ENCODE data around the gene DNAJA1.

The DNAJA1 gene

DNA sequence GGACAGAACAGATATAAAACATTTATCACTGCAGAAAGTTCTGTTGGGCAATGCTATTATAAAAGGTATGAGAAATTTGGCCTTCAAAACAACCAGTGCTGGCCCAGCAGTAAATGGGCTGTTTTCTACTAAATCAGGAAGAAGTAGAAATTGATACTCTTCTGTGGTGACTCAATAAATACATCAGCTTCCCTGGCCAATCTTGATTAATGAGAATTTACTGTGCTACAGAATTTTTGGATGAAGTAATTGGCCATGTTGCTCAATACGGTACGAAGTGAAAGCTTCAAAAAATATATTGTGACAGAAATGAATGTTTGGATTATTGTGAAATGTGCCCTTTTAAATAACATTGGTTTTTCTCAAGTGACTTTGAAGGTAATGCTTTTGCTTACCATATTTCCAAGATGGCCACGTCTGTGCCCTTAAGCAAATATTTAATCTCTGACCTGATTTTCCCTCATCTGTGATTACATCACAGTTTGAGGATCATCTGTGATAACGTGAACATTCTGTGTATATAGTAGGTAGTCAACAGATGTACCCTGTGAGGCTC lies 4.2 kb downstream of the DNAJA1 start:
- DNase-seq: no peak

- no peak for DNase-seq
These were observed 5.2 kb downstream of the DNAJA1 start for GRCh38 chr9:33030285-33030684.

GRCh38 chr9:33032292-33032691 lies 7.2 kb downstream of the DNAJA1 start:
- no peak for DNase-seq

DNA sequence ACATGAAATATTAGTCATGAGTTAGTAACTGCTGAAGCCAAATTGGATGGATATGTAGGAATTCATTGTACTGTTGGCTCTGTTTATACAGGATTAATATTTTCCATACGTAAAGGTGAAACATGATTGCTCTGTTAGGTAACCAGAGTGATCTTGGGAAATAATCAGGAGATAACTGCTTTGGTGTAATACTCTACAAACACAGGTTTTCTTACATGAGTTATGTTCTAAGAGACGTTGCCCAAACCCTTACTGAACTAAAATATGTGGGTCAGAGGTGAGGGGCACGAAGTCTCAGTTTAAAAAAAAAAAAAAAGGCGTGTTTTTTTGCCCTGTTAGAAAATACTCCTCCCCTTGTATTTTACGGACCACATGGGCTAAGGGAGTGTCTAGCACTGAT lies 7.8 kb downstream of the DNAJA1 start:
- DNase-seq: no peak

DNA sequence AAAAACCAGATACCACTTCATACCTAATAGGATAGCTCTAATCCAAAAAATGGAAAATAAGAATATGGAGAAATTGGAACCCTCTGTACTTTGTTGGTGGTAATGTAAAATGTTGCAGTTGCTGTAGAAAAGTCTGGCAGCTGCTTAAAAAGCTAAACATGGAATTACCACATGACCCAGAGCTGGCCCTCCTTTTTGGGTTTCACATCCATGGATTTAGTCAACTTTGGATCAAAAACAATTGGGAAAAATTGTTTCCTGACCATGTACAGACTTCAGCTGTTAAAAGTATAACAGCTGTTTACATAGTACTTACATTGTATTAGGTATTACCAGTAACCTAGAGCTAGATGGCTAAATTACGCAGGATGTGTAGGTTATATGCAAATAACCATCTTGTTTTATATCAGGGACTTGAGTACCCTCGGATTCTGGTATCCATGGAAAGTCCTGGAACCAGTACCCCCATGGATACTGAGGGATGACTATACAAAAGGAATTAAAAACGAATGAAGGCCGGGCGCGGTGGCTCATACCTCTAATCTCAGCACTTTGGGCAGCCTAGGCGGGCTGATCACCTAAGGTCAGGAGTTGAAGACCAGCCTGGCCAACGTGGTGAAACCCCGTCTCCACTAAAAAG lies 15.8 kb downstream of the DNAJA1 start:
- no peak for DNase-seq

GRCh38 chr9:33041432-33042188 lies 16.5 kb downstream of the DNAJA1 start:
- DNase-seq: no peak

- no peak for DNase-seq
These were observed 17.4 kb downstream of the DNAJA1 start for GRCh38 chr9:33042473-33042872.

- DNase-seq: no peak
These were observed 18.6 kb downstream of the DNAJA1 start for GRCh38 chr9:33043671-33044070.

GRCh38 chr9:33044162-33044673 lies 19.1 kb downstream of the DNAJA1 start:
- DNase-seq: peak; percentile 45

GRCh38 chr9:33044677-33045282 lies 19.7 kb downstream of the DNAJA1 start:
- DNase-seq: no peak

DNA sequence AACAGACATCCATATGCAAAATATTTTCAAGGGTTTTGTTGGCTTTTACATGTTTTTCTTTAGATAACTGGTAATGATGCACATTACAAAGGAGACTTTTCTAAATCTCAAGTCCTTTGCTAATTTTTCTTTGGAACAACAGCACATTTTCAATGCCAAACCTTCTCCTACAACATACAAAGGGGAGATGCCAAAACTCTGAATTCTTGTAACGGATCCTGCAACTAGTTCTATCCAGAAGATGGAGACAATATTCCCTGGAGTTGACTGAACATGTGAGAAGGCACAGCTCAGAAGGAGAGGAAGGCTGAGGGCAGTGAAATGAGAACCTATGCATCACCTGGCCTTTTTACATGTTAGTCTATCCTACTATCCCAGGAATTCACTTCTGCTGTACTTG lies 21.0 kb downstream of the DNAJA1 start:
- no peak for DNase-seq

- DNase-seq: no peak
These were observed 23.0 kb downstream of the DNAJA1 start for GRCh38 chr9:33048054-33048465.

DNA sequence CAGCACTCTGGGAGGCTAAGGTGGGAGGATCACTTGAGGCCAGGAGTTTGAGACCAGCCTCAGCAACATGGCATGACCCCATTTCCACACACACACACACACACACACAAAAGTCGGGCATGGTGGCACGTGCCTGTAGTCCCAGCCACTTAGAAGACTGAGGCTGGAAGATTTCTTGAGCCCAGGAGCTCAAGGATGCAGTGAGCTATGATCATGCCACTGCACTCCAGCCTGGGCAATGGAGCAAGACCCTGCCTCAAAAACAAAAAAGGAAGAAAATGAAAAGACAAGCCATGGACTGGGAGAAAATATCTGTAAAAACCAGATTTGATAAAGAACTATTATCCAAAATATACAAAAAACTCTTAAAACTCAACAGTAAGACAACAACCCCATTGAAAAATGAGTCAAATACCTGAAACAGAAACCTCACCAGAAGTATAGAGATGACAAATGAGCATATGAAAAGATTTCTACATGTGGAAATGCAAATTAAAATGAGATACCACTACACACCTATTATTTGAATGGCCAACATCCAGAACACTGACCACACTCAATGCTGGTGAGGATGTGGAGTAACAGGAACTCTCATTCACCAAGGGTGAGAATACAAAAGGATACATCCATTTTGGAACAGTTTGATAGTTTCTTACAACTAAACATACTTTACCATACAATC lies 24.7 kb downstream of the DNAJA1 start:
- no peak for DNase-seq

DNA sequence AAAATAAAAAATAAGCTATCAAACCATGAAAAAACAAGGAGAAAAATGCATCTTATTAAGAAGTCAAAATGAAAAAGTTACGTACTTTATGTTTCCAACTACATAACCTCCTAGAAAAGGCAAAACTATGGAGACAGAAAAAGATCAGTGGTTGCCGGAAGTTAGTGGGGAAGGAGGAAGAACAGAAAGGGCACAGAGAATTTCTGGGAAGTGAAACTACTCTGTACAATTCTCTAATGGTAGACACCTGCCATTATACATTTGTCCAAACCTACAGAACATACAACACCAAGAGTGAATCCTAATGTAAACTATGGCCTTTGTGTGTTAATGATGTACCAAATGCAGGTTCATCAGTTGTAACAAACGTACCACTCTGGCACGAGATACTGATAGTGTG lies 26.1 kb downstream of the DNAJA1 start:
- no peak for DNase-seq

DNA sequence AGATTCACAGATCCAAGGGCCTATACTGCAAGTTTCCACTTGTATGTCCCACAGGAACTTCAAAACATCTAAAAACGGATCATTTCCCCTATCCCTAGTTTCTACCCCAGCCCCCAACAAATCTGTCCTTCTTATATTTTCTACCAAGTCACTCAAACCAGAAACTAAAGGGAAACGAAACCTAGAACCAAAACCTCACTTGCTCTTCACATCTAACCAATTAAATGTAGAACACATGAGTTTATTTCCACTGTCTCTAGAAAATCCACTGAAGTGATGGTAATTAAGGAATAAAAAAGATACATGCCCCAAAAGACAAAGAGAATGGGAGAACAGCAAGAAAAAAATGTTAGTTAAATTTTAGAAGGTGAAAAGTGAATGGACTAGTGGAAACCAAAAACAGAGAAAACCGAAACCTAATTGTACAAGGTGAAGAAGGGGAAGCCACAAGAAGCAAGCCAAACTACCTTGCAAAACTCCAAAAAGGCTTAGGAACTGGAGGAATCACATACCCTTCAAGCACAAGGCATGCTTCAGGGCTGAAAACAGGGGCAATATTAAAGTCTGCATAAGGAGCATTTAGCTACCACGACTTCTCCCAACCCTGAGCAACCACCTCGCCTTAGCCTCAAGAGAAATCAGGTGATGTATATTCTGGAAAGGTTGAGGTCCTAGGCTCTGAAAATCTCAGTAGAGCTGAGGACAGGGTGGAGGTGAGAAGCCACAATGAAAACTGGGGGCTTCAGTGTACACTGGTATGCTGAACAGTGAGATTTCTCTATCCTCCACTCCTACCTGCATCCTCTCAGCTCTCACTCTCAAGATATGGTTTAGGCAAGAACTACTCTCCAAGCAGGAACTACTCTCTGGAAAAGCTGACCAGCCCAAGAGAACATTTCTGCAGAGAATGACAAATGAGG lies 40.3 kb downstream of the DNAJA1 start:
- DNase-seq: no peak

- no peak for DNase-seq
These were observed 43.9 kb downstream of the DNAJA1 start for GRCh38 chr9:33068991-33069390.

DNA sequence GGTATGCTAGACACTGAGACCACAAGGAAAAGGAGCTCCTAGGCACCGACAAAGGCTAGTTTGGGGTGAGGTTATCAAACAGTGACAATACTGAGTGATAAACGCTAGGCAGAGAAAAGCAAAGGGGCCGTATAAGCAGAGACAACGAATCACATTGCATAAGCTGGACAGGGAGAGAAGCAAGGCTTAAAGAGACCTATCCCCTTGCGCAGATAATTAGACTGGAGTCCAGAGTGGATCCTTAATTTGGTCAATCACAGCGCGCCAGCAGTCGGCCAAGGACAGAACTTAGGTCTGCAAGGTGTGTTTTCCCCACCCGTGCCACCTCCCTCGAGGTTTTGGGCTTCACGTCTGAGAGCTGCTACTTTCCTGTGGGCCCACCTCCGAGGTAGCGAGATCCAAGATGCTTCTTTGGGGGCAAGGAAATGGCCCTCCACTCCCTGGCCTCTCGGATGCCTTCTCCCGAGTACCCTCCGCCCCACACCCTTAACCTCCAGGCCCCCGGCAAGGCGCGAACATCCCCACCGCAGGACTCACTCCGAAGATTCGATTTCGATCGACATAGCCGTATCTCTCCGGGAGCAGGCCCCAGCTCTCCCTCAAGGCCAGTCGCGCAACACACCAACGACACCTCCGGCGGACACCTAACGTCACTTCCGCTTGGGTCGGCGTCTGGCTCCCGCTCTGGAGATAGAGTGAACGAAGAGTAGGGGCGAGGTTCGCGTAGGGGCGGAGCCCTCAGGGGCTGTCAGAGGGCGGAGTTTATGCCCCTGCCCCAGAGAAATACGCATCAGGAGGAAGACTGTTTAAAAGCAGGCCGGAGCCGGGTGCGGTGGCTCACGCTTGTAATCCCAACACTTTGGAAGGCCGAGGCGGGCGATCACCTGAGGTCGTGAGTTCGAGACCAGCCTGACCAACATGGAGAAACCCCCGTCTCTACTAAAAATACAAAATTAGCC lies 51.3 kb downstream of the DNAJA1 start, which contains the start of gene SMU1:
SMU1 (minus strand) TSS at position 629 of the 959 bp plus-strand sequence; CDS start at position 563, 66 bp downstream.
- DNase-seq: peak; percentile 90

DNA sequence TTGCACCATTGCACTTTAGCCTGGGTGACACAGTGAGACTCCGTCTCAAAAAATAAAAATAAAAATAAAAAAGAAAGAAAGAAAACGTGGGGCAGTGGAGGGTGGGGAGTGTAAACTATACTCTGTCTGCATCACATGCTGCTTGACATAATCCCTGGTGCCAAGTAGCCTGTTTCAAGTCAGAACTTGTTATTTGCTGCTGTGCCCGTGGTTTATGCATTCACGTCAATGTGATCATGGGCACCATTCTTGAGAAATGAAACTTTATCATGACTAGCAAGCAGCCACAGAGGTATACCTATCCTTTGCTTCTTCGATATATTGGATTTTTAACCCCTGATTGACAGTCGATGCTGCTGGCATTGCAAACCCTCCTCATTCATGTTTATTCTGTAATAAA lies 55.5 kb downstream of the DNAJA1 start:
- no peak for DNase-seq

DNA sequence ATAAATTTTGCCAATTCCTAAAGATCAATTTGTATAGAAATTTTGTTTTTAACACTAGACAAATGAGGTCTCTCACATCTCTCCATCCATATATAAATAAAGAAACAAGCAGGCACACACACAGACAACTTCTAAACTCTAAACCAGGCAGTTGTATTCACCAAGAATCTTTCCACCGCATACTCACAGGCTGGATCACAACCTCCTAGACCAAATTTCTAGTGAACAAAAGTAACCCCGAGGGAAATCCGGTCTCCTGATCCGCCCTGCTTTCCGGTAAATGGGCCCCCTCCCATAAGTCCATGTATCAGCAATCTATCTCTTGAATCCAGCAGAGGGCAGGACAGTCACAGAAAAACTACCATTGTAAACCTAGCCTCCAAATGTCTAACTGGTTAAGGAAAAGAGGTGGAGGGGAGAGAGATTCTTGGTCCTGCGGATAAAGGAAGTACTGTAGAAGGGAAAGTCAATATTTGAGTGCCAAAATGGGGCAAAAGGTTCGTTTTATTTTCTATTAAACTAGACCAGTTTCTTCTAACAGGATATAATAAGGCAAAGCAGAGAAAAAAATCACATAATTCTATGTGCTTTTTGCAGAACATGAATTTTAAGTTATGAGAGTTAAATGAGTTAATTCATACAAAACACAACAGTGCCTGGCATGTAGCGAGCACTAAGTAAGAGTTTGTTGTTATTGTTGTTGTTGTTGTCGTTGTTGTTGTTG lies 56.2 kb downstream of the DNAJA1 start:
- peak; percentile 41 for DNase-seq

DNA sequence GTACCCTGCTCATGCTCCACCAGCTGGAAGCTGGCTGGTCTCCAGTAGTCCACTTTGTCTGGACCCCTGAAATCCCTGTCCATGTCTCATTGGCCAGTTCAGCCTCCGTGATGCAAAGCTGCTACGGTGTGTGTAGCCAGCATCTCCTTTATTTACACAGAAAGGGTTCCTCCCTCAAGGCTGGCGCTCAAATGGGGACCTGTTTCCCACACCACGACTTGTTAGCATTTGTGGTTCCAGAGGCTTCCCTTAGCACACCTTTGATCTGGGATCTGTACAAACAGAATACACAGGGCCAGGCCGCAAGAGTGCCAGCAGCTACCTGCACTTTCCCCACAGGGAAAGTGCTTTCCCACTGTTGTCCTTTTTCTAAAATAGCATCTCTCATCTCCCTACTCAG lies 57.1 kb downstream of the DNAJA1 start:
- no peak for DNase-seq

Measured in activated CD4-positive, CD25-positive, alpha-beta regulatory T cell treated with anti-CD3 and anti-CD28 coated beads, Interleukin-2, amount 50 U/mL, for 72 hours (primary cell).